ENCODE data around the gene TBL1Y.

TBL1Y gene

DNA sequence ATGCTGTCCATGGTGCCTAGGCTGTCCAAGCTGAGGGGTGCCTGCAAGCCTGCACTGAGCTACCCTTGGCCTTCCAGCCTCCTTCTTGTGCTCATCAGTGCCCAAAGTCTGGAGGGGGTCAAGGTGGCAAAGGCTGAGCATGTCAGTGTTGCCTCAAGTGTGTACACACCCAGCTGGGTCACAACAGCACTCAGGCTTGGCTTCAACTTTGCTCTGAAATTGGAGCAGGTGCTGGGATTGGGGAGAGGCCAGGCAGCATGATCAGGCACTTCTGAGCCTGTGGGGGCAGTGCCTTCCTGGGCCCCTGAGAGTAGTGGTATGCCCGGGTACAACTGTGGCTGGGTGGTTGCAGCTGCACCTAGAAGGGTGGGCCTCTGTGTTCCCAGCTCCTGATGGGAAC, 18.7 kb downstream of the TBL1Y start:
- TF ChIP-seq POLR2AphosphoS5 (IDR thresholded peaks at IDR 0.05; ENCODE audit: low read depth, low read length) (no peak), TAF1 (IDR thresholded peaks at IDR 0.05; ENCODE audit: borderline replicate concordance, low read depth, low read length) (no peak), POLR2A (IDR thresholded peaks at IDR 0.05; ENCODE audit: low read depth, low read length) (no peak)
- FAIRE-seq, result no peak
- DNase-seq (ENCODE audit: insufficient read length), result no peak

DNA sequence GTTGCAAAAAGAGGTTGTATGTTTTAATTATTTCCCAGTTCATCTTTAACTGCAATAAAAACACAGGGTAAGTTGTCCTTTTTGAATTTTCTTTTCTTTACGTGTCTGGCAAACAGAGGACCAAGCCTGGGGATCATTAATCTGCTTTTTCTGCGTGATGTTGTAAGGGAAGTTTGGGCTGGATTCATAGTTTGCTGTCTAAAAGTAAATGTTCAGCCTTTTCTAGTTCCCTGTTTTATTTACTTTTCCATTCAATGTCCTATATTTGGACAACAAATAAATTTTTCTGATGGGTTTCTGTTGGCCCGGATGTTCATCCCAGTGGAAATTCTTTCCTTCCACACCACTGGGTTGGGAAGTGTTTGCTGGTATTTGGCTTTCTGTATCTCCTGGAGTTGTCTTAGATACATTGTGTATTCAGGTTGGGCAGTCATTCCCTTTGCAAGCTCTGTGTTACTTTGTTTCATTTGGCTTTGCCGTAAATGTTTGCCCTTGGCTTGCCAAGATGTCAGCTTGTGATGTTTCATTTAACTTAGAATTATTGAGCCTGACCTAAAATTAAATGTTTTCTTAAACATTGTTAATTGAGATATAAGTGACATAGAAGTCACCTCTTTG, 21.4 kb downstream of the TBL1Y start:
- no peak for DNase-seq (ENCODE audit: insufficient read length)
- TF ChIP-seq POLR2A (IDR thresholded peaks at IDR 0.05; ENCODE audit: low read depth, low read length), result no peak
- no peak for TF ChIP-seq POLR2AphosphoS5 (IDR thresholded peaks at IDR 0.05; ENCODE audit: low read depth, low read length)
- no peak for TF ChIP-seq TAF1 (IDR thresholded peaks at IDR 0.05; ENCODE audit: borderline replicate concordance, low read depth, low read length)
- no peak for FAIRE-seq

DNA sequence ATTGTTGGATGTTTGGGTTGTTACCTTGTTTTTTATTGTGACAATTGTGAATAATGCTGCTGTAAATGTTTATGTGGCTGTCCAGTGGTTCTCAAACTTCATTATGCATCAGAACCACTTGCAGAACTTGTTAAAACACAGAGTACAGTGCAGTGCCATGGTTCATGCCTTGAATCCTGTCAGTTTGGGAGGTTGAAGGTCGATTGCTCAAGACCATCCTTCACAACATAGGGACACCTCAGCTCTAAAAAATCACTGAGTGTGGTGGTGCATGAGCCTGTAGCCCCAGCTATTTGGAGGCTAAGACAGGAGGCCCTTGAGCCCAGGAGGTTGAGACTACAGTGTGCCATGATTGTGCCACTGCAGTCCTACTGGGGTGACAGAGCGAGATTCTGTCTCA, 25.0 kb downstream of the TBL1Y start:
- DNase-seq (ENCODE audit: insufficient read length) (no peak), FAIRE-seq (no peak)
- no peak for TF ChIP-seq POLR2AphosphoS5 (IDR thresholded peaks at IDR 0.05; ENCODE audit: low read depth, low read length)

DNA sequence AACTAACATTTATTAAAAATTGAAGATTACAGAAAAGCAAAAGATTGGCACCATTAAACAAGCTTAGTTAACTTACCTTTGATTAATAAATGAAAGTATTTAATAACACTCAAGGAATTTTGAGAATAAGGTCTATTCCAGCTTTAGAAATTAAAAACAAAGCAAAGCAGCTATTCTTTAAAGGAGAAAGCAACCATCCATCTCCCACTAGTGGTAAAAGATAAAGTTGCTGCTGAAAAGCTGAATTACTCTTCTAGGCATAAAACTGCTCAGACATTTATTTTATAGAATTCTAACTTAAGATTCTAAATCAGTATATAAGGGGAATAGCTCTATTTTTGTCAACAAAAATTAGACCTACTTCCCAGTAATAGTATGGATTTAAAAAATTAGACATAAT, 37.2 kb downstream of the TBL1Y start:
- TF ChIP-seq POLR2AphosphoS5 (IDR thresholded peaks at IDR 0.05; ENCODE audit: low read depth, low read length) (no peak), TAF1 (IDR thresholded peaks at IDR 0.05; ENCODE audit: borderline replicate concordance, low read depth, low read length) (no peak), POLR2A (IDR thresholded peaks at IDR 0.05; ENCODE audit: low read depth, low read length) (no peak)
- DNase-seq (ENCODE audit: insufficient read length) (no peak), FAIRE-seq (no peak)

GRCh38 chrY:6948378-6948777, 37.9 kb downstream of the TBL1Y start:
- DNase-seq (ENCODE audit: insufficient read length), result no peak
- no peak for FAIRE-seq
- TF ChIP-seq POLR2A (IDR thresholded peaks at IDR 0.05; ENCODE audit: low read depth, low read length) (no peak), POLR2AphosphoS5 (IDR thresholded peaks at IDR 0.05; ENCODE audit: low read depth, low read length) (no peak), TAF1 (IDR thresholded peaks at IDR 0.05; ENCODE audit: borderline replicate concordance, low read depth, low read length) (no peak)

DNA sequence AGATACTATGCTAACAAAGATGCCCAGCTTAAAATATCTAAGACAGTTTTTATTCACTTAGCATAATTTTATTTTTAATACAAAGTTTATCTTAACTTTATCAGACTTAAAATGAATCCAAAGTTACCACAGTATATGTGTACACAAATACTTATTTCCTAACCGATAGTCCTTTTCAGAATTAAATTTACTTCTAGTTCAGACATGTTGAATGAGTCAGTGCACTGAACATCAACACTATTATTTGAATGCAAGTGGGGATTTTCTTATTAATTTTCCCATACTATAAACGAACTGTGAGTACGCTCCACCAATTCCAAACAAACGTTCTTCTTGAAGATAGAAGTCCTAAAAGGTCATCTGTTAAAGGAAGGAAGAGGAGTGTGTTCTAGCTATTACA, 39.5 kb downstream of the TBL1Y start:
- no peak for DNase-seq (ENCODE audit: insufficient read length)
- TF ChIP-seq POLR2AphosphoS5 (IDR thresholded peaks at IDR 0.05; ENCODE audit: low read depth, low read length) (no peak), POLR2A (IDR thresholded peaks at IDR 0.05; ENCODE audit: low read depth, low read length) (no peak), TAF1 (IDR thresholded peaks at IDR 0.05; ENCODE audit: borderline replicate concordance, low read depth, low read length) (no peak)
- FAIRE-seq, result no peak

GRCh38 chrY:6964732-6965131, 54.2 kb downstream of the TBL1Y start:
- TF ChIP-seq POLR2AphosphoS5 (IDR thresholded peaks at IDR 0.05; ENCODE audit: low read depth, low read length) (no peak), POLR2A (IDR thresholded peaks at IDR 0.05; ENCODE audit: low read depth, low read length) (no peak), TAF1 (IDR thresholded peaks at IDR 0.05; ENCODE audit: borderline replicate concordance, low read depth, low read length) (no peak)
- FAIRE-seq (no peak), DNase-seq (ENCODE audit: insufficient read length) (no peak)

DNA sequence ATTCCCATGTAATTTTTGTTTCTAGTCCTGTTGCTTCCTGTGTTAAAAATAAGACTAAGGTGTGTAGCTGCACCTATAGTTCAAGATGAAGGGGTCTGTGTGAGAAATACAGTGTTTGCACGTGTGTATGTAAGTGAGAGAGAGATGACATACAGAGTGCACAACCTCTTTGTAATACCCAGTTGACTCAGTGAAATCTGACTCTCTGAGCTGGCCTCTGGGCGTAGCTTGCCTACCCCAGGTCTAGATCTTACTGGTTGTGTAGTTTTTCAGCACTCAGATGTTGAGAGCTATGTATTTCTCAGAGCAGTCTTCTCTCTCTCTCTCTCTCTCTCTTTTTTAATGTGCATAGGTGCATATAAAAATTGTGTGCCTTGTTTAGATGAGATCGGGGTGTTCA, 56.0 kb downstream of the TBL1Y start:
- no peak for DNase-seq (ENCODE audit: insufficient read length)
- TF ChIP-seq TAF1 (IDR thresholded peaks at IDR 0.05; ENCODE audit: borderline replicate concordance, low read depth, low read length), result no peak
- TF ChIP-seq POLR2AphosphoS5 (IDR thresholded peaks at IDR 0.05; ENCODE audit: low read depth, low read length), result no peak
- no peak for TF ChIP-seq POLR2A (IDR thresholded peaks at IDR 0.05; ENCODE audit: low read depth, low read length)
- no peak for FAIRE-seq

DNA sequence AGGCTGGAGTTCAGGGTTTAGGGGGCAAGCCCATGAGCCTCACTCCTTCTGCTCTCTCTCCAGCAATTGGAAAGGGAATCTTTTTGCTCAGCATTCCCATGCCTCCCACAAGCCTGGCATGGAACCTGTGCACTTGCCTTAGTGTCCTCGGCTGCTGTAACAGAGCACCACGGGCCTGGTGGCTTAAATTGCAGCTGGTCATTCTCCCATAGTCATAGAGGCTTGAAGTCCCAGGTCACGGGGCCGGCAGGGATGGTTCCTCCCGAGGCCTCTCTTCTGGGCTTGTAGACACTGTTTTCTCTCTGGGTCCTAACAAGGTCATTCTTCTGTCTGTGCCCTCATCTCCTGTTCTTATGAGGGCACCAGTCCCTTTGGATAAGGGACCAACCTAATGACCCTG, 57.2 kb downstream of the TBL1Y start:
- DNase-seq (ENCODE audit: insufficient read length) (no peak), FAIRE-seq (no peak)
- TF ChIP-seq POLR2AphosphoS5 (IDR thresholded peaks at IDR 0.05; ENCODE audit: low read depth, low read length), result no peak

- no peak for TF ChIP-seq TAF1 (IDR thresholded peaks at IDR 0.05; ENCODE audit: borderline replicate concordance, low read depth, low read length)
- no peak for TF ChIP-seq POLR2A (IDR thresholded peaks at IDR 0.05; ENCODE audit: low read depth, low read length)
- TF ChIP-seq POLR2AphosphoS5 (IDR thresholded peaks at IDR 0.05; ENCODE audit: low read depth, low read length), result no peak
- no peak for FAIRE-seq
- DNase-seq (ENCODE audit: insufficient read length), result no peak
Observed at GRCh38 chrY:6968191-6968590, 57.7 kb downstream of the TBL1Y start.

DNA sequence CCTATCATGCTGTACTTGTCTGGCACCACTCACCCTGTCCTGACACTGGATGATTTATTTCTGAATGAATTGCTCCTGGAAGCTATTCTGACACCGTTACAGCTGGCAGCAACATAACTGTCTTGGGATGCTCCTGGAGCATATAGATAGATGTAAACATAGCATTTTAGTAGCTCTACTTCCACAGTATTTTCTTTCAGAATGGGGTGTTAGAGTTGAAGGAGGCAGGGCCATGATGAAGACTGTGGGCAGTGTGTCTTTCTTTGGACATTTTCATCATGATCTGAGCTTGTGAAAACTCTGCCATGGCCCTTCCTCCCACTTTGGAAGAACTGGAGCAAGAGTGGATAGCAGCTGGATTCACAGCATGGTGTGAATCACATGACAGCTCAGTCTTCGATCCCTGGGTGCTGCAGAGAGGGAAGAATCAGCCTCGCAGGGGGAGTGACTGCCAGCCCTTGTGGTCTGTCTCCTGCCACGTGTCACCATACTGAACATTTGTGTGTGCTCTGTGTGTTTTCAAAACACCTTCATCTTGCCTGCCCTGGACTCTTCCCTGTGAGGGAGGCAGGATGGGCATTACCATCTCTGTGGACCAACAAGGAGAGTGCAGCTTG, 61.9 kb downstream of the TBL1Y start:
- FAIRE-seq, result no peak
- TF ChIP-seq POLR2AphosphoS5 (IDR thresholded peaks at IDR 0.05; ENCODE audit: low read depth, low read length), result no peak
- TF ChIP-seq TAF1 (IDR thresholded peaks at IDR 0.05; ENCODE audit: borderline replicate concordance, low read depth, low read length), result no peak
- no peak for TF ChIP-seq POLR2A (IDR thresholded peaks at IDR 0.05; ENCODE audit: low read depth, low read length)

DNA sequence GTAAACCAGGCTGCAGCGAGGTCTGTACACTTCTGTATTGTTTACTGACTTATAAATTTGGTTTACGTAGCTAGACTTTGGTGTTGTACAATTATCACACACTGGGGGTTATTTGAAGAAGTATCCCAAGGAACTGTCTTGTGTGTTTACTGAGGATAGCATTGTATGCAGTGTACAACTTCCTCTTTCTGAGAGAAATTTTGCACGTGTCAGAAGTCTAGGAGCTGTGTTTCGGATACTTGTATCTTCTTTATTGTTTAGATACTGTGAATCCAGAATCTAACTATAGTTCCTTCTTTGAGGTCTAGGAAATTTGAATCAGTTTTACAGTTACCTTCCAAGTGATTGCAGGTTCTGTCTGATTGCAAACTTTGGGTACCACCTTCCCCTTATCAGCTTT, 64.5 kb downstream of the TBL1Y start:
- TF ChIP-seq TAF1 (IDR thresholded peaks at IDR 0.05; ENCODE audit: borderline replicate concordance, low read depth, low read length) (no peak), POLR2A (IDR thresholded peaks at IDR 0.05; ENCODE audit: low read depth, low read length) (no peak), POLR2AphosphoS5 (IDR thresholded peaks at IDR 0.05; ENCODE audit: low read depth, low read length) (no peak)
- DNase-seq (ENCODE audit: insufficient read length), result no peak
- no peak for FAIRE-seq

More for the DNA sequence above, 61.9 kb downstream of the TBL1Y start:
- DNase-seq (ENCODE audit: insufficient read length), result no peak

All from GM12892 (cell line).